Measurements from ENCODE around the gene CD40. TPM values are rescaled to one million over a fixed set of nuclear protein-coding genes. Genes with fewer than 3 reads are reported as not detected.

The CD40 gene
- total RNA-seq: 10 to 100 TPM; 15.7 to 32.5 (median 25.8) TPM

DNA sequence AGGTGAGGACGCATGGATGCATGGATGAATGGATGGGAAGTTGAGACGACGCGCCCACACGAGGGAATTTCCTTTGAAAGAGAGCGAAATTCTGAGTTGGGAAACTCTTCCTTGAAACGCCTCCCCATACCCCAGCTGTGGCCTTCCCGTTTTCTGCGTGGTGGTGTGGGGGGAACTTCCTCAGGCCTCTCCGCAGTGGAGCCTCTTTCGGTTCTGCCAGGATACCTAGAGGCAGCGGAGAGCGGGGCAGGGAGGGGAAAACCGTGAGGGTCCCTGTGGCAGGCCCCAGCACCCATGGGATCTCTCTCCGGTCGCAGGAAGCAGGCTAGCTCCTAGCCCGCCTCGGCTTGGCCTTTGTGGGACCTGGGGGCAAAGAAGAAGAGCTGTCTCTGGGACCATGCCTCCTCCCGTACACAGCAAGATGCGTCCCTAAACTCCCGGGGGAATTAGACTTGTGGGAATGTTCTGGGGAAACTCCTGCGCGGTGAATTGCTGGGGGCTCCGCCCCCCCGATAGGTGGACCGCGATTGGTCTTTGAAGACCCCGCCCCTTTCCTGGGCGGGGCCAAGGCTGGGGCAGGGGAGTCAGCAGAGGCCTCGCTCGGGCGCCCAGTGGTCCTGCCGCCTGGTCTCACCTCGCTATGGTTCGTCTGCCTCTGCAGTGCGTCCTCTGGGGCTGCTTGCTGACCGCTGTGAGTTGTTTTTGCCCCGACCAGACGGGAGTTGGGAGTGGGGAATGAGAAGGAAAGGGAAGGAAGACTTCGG is at the start of gene CD40:
Gene CD40, plus strand, starts transcription at position 611 of the 764 bp plus-strand sequence. Its CDS starts 30 bp downstream, at position 641.
- peaks cover 0 to 12% (median 7%) of the 10 kb centered on the region in 4 donors for H3K36me3 ChIP-seq
- H3K4me3 ChIP-seq: peak within 1 kb of the TSS; percentile 51 to 70 (median 66)
- peak; percentile 90 to 93 for DNase-seq
- no peaks in the 10 kb centered on the region for H3K27me3 ChIP-seq
- WGBS, 2 donors: 5 to 7% methylated on average over 25 to 40 of the region's 40 CpGs
- H3K9me3 ChIP-seq: no peaks in the 10 kb centered on the region
- H3K27ac ChIP-seq: peak within 1 kb of the TSS; percentile 87 to 92 (median 89)
- H3K4me1 ChIP-seq: peaks cover 31 to 44% (median 38%) of the 10 kb centered on the region in 4 donors
- TF ChIP-seq CTCF (IDR thresholded peaks at IDR 0.05): no peak
- peak; percentile 66 to 87 for TF ChIP-seq POLR2AphosphoS5 (IDR thresholded peaks at IDR 0.05)
- peak in 3 of 4 donors; percentile 16 to 78 (median 70) for TF ChIP-seq POLR2A (IDR thresholded peaks at IDR 0.05)
- ATAC-seq (ENCODE audit: low FRiP score in 2 of 2): peak; percentile 95 to 97

DNA sequence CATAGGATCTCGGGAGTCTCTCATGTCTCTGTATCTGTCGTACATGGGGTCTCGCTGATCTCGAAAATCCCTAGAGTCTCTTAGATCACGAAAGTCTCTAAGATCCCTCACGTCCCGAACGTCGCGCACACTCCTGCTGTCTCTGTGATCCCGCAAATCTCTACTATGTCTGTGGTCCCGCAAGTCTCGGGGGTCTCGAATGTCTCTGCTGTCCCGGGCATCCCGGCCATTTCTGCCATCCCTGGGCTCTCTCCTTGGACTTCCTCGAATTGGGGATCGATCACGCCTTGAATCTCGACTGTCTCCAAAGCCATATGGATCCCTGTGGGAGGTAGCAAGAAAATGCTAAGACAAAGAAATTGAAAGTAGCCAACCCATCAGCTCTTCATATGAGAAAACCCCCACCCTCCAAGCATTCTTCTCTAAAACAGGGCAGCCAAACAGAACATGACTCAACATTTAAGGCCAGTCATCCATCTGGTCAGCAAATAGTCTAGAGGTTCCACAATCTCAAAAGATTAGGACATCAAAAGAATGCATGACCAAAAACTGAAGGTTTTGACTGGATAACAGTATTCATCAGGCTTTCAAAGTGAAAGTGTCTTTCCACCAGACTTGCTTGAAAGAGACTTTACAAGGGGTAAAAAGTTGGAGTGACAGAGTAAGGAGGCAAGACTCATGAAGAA is 47.8 kb upstream of the CD40 start:
- DNase-seq (no peak), ATAC-seq (ENCODE audit: low FRiP score in 2 of 2) (no peak)
- Histone ChIP-seq H3K27ac (no peak overlapping the region), H3K36me3 (peaks cover 30 to 77% (median 46%) of the 10 kb centered on the region in 4 donors), H3K9me3 (no peaks in the 10 kb centered on the region), H3K4me3 (no peak overlapping the region), H3K4me1 (no peaks in the 10 kb centered on the region), H3K27me3 (no peaks in the 10 kb centered on the region)
- WGBS, 2 donors: 94 to 96% methylated on average over 20 of the region's 20 CpGs
- TF ChIP-seq POLR2A (IDR thresholded peaks at IDR 0.05) (no peak), EP300 (IDR thresholded peaks at IDR 0.05) (no peak), POLR2AphosphoS5 (IDR thresholded peaks at IDR 0.05) (no peak), CTCF (IDR thresholded peaks at IDR 0.05) (no peak)

- DNase-seq (no peak), ATAC-seq (ENCODE audit: low FRiP score in 2 of 2) (no peak)
- WGBS, 2 donors: 98 to 100% methylated on average over 3 of the region's 3 CpGs
- Histone ChIP-seq H3K27ac (no peak overlapping the region), H3K27me3 (no peaks in the 10 kb centered on the region), H3K4me1 (no peaks in the 10 kb centered on the region), H3K4me3 (no peak overlapping the region), H3K9me3 (no peaks in the 10 kb centered on the region), H3K36me3 (peaks cover 19 to 74% (median 37%) of the 10 kb centered on the region in 4 donors)
- TF ChIP-seq POLR2AphosphoS5 (IDR thresholded peaks at IDR 0.05) (no peak), EP300 (IDR thresholded peaks at IDR 0.05) (no peak), CTCF (IDR thresholded peaks at IDR 0.05) (no peak), POLR2A (IDR thresholded peaks at IDR 0.05) (no peak)
These were observed 46.5 kb upstream of the CD40 start for GRCh38 chr20:46071573-46071972.

- 92 to 93% methylated on average over 4 of the region's 4 CpGs for WGBS, 2 donors
- H3K9me3 ChIP-seq: no peaks in the 10 kb centered on the region
- no peaks in the 10 kb centered on the region for H3K4me1 ChIP-seq
- TF ChIP-seq POLR2AphosphoS5 (IDR thresholded peaks at IDR 0.05) (no peak), CTCF (IDR thresholded peaks at IDR 0.05) (no peak), EP300 (IDR thresholded peaks at IDR 0.05) (no peak), POLR2A (IDR thresholded peaks at IDR 0.05) (no peak)
- no peak overlapping the region for H3K4me3 ChIP-seq
- peaks cover 7 to 74% (median 31%) of the 10 kb centered on the region in 4 donors for H3K36me3 ChIP-seq
- H3K27me3 ChIP-seq: no peaks in the 10 kb centered on the region
- H3K27ac ChIP-seq: no peak overlapping the region
- ATAC-seq (ENCODE audit: low FRiP score in 2 of 2) (no peak), DNase-seq (no peak)
These were observed 45.1 kb upstream of the CD40 start for GRCh38 chr20:46073024-46073423.

Data from upper lobe of left lung (tissue), 6 donors.